Cardiac fibroblast (primary cell): ENCODE measurements around the gene LNX1.

Experiments
- DNase-seq, 2 donors: peaks; one replicate each; pipeline versions ENCODE4 v3.0.0 to v3.0.0-alpha.2; 2010; ENCODE audit warnings: low read depth in 2 of 2
- H3K4me3 ChIP-seq, 2 donors: replicated peaks in 1 of 2; 1 replicate in 1 of 2; 2 replicates in 1 of 2; pipeline ENCODE4 v1.5.1; 2011; ENCODE audit warnings: low read depth in 2 of 2, low read length in 2 of 2, mild to moderate bottlenecking in 2 of 2, moderate library complexity in 1 of 2
- TF ChIP-seq, protein P1 (sequence below): IDR thresholded peaks from one replicate; pipeline ENCODE4 v1.5.1; 2011; ENCODE audit warnings: low read depth, mild to moderate bottlenecking, low read length, inconsistent platforms

The LNX1 gene

GRCh38 chr4:53571936-53572599 is 19.2 kb downstream of the LNX1 start:
- DNase-seq, result no peak
- no peak overlapping the region for H3K4me3 ChIP-seq
- TF ChIP-seq, protein P1, sequence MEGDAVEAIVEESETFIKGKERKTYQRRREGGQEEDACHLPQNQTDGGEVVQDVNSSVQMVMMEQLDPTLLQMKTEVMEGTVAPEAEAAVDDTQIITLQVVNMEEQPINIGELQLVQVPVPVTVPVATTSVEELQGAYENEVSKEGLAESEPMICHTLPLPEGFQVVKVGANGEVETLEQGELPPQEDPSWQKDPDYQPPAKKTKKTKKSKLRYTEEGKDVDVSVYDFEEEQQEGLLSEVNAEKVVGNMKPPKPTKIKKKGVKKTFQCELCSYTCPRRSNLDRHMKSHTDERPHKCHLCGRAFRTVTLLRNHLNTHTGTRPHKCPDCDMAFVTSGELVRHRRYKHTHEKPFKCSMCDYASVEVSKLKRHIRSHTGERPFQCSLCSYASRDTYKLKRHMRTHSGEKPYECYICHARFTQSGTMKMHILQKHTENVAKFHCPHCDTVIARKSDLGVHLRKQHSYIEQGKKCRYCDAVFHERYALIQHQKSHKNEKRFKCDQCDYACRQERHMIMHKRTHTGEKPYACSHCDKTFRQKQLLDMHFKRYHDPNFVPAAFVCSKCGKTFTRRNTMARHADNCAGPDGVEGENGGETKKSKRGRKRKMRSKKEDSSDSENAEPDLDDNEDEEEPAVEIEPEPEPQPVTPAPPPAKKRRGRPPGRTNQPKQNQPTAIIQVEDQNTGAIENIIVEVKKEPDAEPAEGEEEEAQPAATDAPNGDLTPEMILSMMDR, result no peak

- H3K4me3 ChIP-seq, result no peak overlapping the region
- peak; percentile 53 to 78 for DNase-seq
- TF ChIP-seq, protein P1, result no peak
Measured at GRCh38 chr4:53563824-53564223, 27.5 kb downstream of the LNX1 start.

GRCh38 chr4:53562409-53562808 is 28.9 kb downstream of the LNX1 start:
- DNase-seq, result no peak
- TF ChIP-seq, protein P1, result no peak
- no peak overlapping the region for H3K4me3 ChIP-seq

- TF ChIP-seq, protein P1, result no peak
Measured at GRCh38 chr4:53559021-53559620, 32.2 kb downstream of the LNX1 start.

GRCh38 chr4:53558065-53558801 is 33.1 kb downstream of the LNX1 start:
- TF ChIP-seq, protein P1, result no peak
- H3K4me3 ChIP-seq, result no peak overlapping the region
- peak; percentile 64 to 86 for DNase-seq

More at GRCh38 chr4:53559021-53559620, 32.2 kb downstream of the LNX1 start:
- H3K4me3 ChIP-seq, result no peak overlapping the region
- DNase-seq, result peak in 1 of 2 donors; percentile 43

DNA sequence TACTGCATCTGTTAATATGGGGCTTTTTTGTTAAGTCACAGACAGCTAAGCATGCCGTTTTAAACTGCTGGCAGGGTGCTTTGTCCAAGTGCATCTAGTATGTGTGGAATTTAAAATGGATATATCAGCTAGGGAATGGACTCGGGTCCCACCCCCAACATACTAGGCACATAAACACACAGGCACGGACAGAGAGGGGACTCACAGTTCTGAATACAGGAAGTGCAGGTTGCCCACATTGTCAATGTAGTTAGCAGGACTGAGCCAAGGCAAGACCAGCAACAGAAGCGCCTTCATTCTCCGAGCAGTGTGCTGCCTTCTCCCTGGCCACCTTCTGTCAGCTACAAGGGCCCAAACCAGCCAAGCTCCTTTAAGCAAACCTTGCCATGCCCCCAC is 33.6 kb downstream of the LNX1 start:
- no peak overlapping the region for H3K4me3 ChIP-seq
- DNase-seq, result no peak
- TF ChIP-seq, protein P1, result no peak
